GM18511 (cell line): ENCODE measurements around the gene RIMKLB.
"Not testable (repeated sequence)": the region's sequence is repeated elsewhere in the genome, so short reads cannot be mapped to it uniquely, and the experiment has no call there.

Experiments used
- ATAC-seq: cut with Tn5 transposase; IDR thresholded peaks from one replicate; pipeline ENCODE4 v1.9.1; 2021; ENCODE audit warnings: mild to moderate bottlenecking, moderate library complexity; ENCODE audit not compliant: unreplicated experiment

The RIMKLB gene

GRCh38 chr12:8770499-8770898, 72.7 kb downstream of the RIMKLB start:
- ATAC-seq = no peak

GRCh38 chr12:8771072-8771471, 73.3 kb downstream of the RIMKLB start:
- ATAC-seq = no peak

GRCh38 chr12:8773461-8773860, 75.7 kb downstream of the RIMKLB start:
- no peak for ATAC-seq

GRCh38 chr12:8779281-8779680, 81.5 kb downstream of the RIMKLB start:
- no peak for ATAC-seq

- no peak for ATAC-seq
These were observed 82.1 kb downstream of the RIMKLB start for GRCh38 chr12:8779862-8780261.

GRCh38 chr12:8780389-8780788, 82.6 kb downstream of the RIMKLB start:
- ATAC-seq = no peak

- ATAC-seq = no peak
These were observed 83.8 kb downstream of the RIMKLB start for GRCh38 chr12:8781381-8782127.

- ATAC-seq = no peak
These were observed 86.6 kb downstream of the RIMKLB start for GRCh38 chr12:8784290-8784888.

GRCh38 chr12:8785499-8785898, 87.7 kb downstream of the RIMKLB start:
- no peak for ATAC-seq

GRCh38 chr12:8787206-8787605, 89.4 kb downstream of the RIMKLB start:
- ATAC-seq = not testable (repeated sequence)

- not testable (repeated sequence) for ATAC-seq
These were observed 90.9 kb downstream of the RIMKLB start for GRCh38 chr12:8788706-8789105.

GRCh38 chr12:8789341-8790013, 91.7 kb downstream of the RIMKLB start:
- not testable (repeated sequence) for ATAC-seq

- ATAC-seq = not testable (repeated sequence)
These were observed 95.4 kb downstream of the RIMKLB start for GRCh38 chr12:8793226-8793625.

GRCh38 chr12:8794611-8795010, 96.8 kb downstream of the RIMKLB start:
- not testable (repeated sequence) for ATAC-seq

GRCh38 chr12:8796831-8797626, 99.2 kb downstream of the RIMKLB start:
- no peak for ATAC-seq

- not testable (repeated sequence) for ATAC-seq
These were observed 103.4 kb downstream of the RIMKLB start for GRCh38 chr12:8801213-8801612.

- ATAC-seq = not testable (repeated sequence)
These were observed 107.0 kb downstream of the RIMKLB start for GRCh38 chr12:8804833-8805232.

- not testable (repeated sequence) for ATAC-seq
These were observed 107.7 kb downstream of the RIMKLB start for GRCh38 chr12:8805487-8805886.

GRCh38 chr12:8807084-8807483, 109.3 kb downstream of the RIMKLB start:
- not testable (repeated sequence) for ATAC-seq

- ATAC-seq = not testable (repeated sequence)
These were observed 112.3 kb downstream of the RIMKLB start for GRCh38 chr12:8810112-8810511.
